DMS114 treated with DMSO at 0.1 percent for 48 hours (cell line): Measurements from ENCODE around the gene APLN.

Source experiments
- DNase-seq: peaks from one replicate; lab custom pipeline; 2025; ENCODE audit not compliant: unreplicated experiment; lab: John Stamatoyannopoulos, UW

APLN gene

DNA sequence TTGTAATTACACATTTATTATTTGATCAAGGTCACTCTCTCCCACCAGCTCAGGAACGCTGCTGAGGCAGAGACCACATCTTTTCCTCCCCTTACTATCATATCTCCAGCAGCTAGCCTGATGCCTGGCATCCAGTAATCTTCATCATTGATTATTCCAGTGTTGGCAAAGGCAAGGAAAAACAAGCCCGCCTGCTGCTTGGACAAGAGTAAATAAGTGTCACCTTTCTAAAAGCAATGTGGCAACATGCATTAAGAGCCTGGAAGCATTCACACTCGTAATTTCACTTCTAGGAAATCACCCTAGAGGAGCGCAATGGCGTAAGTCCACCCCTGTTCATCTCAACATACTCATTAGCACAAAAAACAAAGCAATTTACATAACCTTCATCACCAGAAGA, 54.8 kb downstream of the APLN start:
- no peak for DNase-seq

GRCh38 chrX:129599499-129599898, 55.3 kb downstream of the APLN start:
- no peak for DNase-seq

DNA sequence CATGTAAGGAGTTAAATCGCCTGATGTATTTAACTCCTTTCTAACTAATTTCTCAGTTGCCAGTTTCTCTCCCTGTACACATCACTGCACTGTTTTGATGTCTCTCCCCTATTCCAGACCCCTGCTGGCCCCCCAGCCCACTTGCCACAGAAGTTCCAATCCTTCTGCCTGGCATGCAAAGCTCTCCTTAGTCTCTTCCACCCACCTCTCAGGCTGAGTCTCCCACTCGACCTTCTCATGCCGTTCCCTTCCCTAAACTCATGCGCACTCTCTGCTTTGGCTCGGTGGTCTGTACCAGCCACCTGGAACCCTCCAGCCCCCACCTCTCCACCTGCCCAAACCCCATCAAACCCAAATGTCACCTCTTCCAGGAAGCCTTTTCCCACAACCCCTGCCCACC, 56.9 kb downstream of the APLN start:
- no peak for DNase-seq

DNA sequence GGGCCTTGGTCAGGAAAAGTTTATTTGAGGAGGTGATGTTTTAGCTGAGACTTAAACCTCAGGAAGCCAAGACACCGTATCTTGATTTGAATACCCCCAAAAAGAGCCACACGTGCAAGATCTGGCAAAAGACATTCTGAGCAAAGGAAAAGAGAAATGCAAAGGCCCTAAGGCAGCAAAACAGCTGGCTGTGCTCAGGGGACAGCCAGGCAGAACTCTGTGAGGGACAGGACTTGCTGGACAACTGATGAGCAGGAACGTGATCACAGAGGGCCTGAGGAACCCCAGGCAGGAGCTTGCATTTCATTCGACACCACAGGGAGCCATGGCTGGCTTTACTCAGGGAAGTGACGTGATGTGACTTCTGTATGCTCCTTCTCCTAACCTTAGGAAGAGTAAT, 58.7 kb downstream of the APLN start:
- DNase-seq, result no peak
